NCI-H446 treated with DMSO at 0.1 percent for 48 hours (cell line): Measurements from ENCODE around the gene DNAJC30.

Experiments
- DNase-seq: peaks from one replicate; lab custom pipeline; 2025; lab: John Stamatoyannopoulos, UW

The DNAJC30 gene

DNA sequence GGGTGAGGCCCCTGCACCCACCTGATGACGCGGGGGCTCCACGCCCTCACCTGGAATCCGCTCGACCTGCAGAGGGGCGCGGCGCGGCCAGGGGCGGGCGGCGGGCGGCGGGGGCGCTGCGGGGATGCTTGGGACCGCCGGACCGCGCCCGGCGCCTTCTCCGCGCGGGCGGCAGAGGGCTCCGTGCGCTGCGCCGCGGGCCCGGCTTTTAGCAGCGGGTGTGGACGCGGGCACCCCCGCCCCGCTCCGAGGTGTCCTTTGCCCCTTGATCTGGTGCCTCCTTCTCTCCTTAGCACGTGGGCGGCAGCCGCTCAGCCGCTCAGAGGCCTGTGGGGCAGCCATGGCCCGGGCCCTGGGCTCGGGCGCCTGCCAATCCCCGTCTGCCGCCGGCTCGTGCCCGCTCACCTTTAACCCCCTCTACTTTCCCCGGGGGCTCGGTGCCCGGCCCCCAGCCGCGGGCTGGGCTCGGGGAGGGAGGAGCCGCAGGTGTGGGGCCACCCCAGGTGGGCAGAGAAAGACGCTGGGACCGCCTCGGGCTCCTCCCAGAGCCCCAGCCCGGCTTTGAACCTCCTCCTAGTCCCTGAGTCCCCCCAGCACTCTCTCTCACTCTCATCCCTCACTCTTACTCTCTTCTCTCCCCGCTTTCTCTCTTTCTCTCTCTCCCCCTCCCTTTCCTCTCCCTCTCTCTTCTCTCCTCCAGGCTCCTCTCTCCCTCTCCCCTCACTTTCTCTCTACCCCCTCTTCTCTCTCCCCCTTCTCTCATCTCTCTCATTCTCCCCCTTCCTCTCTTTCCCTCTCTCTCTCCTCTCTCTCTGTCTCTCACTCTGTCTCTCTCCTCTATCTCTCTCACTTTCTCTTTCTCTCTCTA lies 35.3 kb downstream of the DNAJC30 start:
- no peak for DNase-seq

DNA sequence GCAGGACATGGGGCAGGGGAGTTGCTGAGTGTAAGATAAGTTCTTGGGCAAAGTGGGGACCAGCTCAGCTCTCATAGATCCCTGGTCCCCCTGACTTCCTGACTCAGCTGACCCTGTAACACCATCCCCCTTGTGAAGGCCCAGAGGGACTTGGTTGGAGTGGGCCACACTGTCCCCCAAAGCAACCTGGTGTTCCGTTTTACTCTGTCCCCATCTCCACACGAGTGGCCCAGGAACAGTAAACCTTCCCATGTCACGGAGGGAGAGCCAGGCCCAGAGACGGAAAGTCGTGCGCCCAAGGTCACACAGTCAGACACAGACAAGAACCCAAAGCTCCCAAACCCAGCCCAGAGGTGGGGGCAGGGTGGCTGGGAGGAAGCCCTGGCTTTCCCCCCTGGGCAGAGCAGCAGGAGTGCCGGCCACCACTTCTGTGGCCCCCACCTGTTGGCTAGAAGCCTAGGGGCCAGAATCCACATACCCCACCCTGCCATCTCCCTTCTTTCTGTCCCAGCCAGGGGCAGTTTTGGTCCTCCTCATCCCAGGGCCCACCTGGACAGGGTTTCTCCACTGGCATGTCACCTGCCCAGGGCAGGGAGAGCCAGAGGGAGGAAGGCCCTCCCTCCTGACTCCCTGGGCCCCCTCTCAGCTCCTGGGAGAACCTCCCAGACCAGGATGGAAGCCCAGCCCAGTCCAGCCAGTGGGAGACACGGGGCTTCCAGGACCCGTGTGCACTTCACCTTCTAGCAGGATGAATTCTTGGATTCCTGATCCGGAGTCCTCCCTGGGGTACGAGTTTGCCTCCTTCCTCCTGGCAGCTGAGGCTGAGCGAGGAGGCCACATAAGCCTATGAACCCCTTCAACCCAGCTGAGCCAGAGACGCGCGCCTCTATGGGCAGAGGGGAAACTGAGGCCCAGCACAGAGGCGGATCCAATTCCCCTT lies 36.2 kb downstream of the DNAJC30 start:
- no peak for DNase-seq

DNA sequence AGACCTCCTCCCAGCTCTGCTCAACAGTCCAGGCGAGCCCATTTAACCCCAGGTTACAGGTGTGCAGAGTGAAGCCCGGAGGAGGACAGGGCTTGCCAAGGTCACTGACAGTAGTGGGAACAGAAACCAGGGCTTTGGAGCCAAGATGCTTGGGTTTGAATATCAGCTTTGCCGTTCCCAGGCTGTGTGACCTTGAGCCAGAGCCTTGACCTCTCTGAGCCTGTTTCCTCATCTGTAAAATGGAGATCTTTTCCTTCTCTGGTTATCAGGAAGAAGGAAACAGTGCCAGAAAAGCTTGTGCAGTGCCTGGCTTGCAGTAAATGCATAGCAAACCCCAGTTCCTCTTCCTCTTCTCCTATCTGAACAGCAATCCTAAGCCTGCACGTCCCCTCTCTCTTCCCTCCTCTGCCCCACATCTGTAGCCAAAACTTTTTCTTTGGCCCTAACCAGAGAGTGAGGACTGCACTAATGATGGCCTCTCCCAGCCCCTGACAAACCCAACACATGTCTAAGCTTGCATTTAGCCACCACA lies 37.5 kb downstream of the DNAJC30 start:
- no peak for DNase-seq

DNA sequence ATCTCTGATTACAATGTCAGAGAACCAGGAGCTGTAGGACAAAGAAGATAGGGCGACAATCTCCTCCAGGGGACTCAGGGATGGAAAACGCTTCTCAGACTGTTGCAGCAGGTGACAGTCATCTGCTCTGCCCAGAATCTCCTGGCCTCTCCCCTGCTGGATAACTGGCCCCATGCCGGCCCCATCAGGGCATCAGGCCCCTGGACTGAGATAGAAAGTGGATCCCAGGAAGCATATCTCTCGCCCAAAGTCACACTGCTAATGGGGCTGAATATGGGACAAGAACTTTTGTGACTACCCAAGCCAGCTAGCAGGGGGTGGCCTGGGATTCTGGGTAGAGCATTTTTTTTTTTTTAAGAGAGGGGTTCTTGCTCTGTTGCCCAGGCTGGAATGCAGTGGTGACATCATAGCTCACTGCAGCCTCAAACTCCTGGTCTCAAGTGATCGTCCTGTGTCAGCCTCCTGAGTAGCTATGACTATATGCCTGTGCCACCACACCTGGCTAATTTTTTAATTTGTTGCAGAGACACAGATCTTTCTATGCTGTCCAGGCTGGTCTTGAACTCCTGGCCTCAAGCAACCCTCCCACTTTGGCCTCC lies 38.5 kb downstream of the DNAJC30 start:
- no peak for DNase-seq

DNA sequence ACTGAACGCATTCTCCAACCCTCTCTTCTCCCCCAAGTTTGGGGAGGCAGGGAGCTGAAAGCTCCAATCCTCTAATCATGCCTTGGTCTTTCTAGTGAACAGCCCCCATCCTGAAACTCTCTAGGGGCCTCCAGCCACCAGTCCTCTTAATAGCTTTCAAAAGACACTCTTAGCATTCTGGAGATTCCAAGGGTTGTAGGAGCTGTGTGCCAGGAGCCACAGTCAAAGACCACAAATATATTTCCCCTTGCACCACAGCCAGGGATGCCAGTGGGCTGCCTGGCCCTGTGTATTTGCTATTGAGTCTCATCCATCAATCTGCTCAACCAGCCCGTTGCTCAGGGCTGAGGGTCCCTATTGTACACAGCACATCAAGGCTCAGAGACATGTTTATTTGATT lies 40.4 kb downstream of the DNAJC30 start:
- DNase-seq = no peak

DNA sequence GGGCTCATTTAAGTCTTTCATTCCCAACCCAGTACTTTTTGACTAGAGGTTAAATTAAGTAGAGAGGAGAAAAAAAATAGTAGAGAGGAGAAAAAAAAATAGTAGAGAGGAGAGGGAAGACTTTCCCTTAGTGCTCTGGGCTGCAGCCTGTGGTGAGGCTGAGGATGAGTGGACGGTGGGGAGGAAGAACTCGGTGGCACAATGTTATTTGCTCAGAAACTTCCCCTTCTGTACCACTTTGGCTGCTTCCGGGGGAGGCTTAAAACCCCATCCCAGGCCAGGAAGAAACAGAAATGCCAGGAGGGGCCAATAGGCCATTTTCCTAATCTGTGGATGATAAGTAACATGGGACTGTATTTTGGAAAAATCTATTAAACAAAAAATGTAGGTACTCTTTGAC lies 44.3 kb downstream of the DNAJC30 start:
- DNase-seq = no peak

DNA sequence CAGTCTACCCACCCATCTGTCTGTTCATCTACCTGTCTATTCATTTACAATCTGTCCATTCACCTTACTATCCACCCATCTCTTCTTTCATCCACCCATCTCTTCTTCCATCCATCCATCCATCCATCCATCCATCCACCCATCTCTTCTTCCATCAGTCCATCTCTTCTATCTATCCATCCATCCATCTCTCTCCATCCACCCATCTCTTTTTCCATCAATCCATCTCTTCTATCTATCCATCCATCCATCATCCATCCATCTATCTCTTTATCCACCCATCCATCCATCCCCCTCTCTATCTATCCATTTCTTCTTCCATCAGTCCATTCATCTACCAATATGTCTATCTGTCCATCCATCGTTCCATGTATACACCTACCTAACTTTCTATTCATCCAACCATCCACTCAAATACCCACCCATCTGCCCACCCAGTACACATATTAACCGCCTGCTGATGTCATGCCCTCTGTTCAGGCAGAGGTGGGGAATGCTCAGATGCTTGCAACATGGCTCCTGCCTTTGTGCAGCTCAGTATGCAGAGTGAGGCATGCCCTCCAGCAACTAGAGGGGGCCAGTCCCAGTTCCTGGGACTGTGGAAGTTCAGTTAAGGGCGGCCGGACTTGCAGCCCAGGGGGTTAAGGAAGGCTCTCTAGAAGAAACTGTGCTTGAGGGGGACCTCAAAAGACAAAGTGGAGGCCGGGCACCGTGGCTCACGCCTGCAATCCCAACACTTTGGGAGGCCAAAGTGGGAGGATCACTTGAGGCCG lies 47.6 kb downstream of the DNAJC30 start:
- no peak for DNase-seq

DNA sequence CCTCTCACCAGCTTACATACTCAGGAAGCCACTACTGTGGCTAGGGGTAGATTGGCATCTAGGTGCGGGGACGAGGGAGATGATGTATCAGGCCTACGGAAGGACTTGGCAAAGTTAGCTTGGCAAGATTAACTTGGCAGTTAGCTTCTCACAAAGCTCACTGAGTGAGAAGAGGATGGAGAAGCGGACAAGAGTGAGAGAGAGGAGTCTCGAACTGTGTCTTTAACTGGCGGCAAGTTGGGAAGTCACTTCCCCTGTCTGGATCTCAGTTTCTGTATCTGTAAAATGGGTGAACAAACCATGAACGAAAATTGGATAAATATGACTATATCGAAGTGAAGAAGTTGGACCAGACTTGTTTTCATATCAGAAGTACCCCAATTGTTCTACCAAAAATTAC lies 49.4 kb downstream of the DNAJC30 start:
- no peak for DNase-seq

DNA sequence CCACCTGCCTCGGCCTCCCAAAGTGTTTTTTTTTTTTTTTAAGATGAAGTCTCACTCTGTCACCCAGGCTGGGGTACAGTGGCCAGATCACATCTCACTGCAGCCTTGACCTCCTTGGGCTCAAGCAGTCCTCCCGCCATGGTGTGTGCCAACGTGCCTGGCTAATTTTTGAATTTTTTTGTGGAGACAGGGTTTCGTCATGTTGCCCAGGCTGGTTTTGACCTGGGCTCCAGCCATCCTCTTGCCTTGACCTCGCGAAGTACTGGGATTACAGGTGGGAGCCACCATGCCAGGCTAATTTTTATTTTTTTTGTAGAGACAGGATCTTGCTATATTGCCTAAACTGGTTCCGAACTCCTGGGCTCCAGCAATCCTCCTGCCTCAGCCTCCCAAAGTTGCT lies 49.9 kb downstream of the DNAJC30 start:
- no peak for DNase-seq

DNA sequence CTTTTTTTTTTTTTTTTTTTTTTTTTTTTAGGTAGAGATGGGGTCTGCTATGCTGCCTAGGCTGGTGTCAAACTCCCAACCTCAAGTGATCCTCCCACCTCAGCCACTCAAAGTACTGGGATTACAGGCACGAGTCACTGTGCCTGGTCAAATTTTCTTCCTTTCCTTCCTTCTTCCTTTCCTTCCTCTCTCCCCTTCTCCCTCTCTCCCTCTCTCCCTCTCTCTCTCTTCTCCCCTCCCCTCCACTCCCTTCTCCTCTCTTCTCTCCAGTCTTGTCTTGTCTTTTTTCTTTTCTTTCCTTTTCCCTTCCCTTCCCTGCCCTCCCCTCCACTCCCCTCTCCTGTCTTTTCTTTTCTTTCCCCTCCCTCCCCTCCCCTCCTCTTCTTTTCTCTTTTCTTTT lies 51.7 kb downstream of the DNAJC30 start:
- DNase-seq = no peak
